ENCODE data around the gene MTM1.

DNA sequence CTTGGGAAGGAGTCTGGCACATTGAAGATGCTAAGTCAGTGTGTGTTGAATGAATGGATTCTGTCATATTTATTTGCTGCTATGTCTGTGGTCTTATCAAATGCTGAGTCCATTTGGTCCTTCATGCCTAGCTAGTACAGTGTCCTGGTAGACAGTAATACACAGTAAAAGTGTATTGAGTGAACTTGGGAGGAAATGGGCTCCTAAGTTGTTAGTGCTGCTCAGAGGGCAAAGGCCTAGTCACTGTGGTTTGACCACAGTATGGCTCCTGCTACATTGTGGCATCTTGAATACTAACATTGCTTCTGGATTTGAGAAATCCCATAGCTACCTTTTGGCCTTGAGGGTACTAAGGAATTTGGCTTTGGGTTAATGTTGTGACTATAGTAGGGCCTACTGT is 33.9 kb downstream of the MTM1 start:
- TF ChIP-seq CTCF (IDR thresholded peaks at IDR 0.05) (no peak), POLR2AphosphoS5 (IDR thresholded peaks at IDR 0.05) (no peak), EP300 (IDR thresholded peaks at IDR 0.05) (no peak), POLR2A (IDR thresholded peaks at IDR 0.05) (no peak)

All from gastroesophageal sphincter (tissue), 3 donors.